ENCODE measurements around the gene TAS1R2.

The TAS1R2 gene

DNA sequence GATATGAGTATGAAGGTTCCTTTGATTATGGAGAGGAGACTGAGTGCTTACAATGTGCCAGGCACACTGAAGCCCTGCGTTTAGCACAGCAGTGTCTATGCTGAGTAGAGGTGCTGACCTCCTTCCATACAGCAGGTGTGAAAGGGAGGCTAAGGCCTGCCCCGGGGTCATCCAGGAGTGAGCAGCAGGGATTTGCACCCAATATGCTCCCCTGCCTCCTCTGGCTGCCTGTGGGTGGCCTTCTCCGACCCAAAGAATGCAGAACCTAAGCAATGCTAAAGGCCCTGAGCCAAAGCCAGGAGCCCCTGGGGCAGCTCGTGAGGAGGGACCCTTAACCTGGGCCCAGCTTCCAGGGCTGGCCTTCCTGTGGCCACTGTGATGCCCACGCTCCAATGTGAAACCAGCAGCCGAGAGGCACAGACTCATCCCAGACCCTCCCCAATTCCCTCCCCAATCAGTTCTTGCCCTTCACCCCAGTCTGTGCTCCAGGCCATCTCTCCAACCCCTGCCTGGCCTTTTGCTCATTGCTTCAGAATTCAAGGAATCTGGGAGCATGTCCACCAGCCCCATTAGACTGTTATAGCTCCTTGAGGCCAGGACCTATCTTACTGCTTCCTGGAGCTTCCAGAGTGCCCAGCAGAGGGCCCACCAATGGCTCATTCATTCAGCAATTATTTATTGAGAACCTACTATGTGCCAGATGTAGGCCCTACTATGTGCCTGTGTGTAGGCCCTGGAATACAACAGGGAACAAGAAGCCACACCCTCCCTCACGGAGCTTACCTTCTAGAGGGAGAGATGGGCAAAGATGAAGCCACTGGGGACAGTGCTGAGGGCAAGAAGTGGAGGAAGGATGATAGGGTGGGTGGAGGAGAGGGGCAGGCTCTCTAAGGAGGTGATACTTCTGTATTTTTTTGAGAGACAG lies 53.3 kb downstream of the TAS1R2 start:
- peaks cover 0 to 7% (median 5%) of the 10 kb centered on the region in 5 donors for H3K4me1 ChIP-seq (ENCODE audit: control insufficient read depth in 5 of 5, insufficient read depth in 5 of 5, low read length in 5 of 5)
- no peak overlapping the region for H3K4me3 ChIP-seq (ENCODE audit: low read depth in 1 of 5, low read length in 5 of 5)
- no peak overlapping the region for H3K9ac ChIP-seq (ENCODE audit: low read length in 5 of 5)
- peaks cover 0 to 23% (median 9%) of the 10 kb centered on the region in 5 donors for H3K27me3 ChIP-seq (ENCODE audit: control insufficient read depth in 5 of 5, insufficient read depth in 4 of 5, low read length in 5 of 5)
- H3K27ac ChIP-seq (ENCODE audit: low read depth, low read length), result no peak overlapping the region
- H3K36me3 ChIP-seq (ENCODE audit: control insufficient read depth in 5 of 5, insufficient read depth in 5 of 5, low read length in 5 of 5), result no peaks in the 10 kb centered on the region
- H3K9me3 ChIP-seq (ENCODE audit: control insufficient read depth in 5 of 5, low read length in 5 of 5), result no peaks in the 10 kb centered on the region

DNA sequence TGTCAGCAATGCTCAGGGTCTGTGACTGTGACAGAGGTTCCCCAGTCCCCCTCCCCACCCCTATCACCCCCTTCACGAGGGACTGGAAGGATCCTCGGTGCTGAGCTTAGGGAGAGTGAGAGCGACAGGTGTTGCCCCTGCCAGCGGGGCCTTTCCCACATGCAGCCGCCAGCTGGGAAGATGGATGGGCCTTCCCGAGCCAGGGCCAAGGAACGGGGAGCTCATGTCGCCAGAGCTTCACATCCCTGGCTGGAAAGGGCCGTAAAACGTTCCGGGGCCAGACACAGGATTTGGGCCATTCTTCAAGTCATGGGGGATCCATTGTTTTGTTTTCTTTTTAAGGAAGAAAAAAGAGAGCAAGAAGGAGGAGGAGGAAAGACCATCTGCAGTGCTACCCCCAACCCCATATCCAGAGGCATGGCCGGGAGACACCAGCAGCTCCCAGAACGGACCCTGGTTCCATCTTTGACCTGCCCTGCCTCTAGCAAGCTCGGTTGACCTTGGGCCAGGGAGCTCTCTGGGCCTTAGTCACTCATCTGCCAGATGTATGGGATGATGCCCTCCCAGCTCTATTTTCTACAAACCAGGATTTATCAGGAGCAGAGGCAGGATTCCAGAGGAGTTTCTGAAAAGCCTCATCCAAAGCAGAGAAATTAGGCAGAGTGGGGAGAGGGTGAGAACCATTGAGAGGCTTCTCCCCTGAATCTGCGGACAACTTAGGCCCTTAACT lies 54.1 kb downstream of the TAS1R2 start:
- peaks cover 0 to 23% (median 7%) of the 10 kb centered on the region in 5 donors for H3K27me3 ChIP-seq (ENCODE audit: control insufficient read depth in 5 of 5, insufficient read depth in 4 of 5, low read length in 5 of 5)
- no peak overlapping the region for H3K9ac ChIP-seq (ENCODE audit: low read length in 5 of 5)
- H3K36me3 ChIP-seq (ENCODE audit: control insufficient read depth in 5 of 5, insufficient read depth in 5 of 5, low read length in 5 of 5), result no peaks in the 10 kb centered on the region
- H3K4me3 ChIP-seq (ENCODE audit: low read depth in 1 of 5, low read length in 5 of 5), result no peak overlapping the region
- H3K27ac ChIP-seq (ENCODE audit: low read depth, low read length), result no peak overlapping the region
- no peaks in the 10 kb centered on the region for H3K9me3 ChIP-seq (ENCODE audit: control insufficient read depth in 5 of 5, low read length in 5 of 5)
- peaks cover 0 to 7% (median 5%) of the 10 kb centered on the region in 5 donors for H3K4me1 ChIP-seq (ENCODE audit: control insufficient read depth in 5 of 5, insufficient read depth in 5 of 5, low read length in 5 of 5)

DNA sequence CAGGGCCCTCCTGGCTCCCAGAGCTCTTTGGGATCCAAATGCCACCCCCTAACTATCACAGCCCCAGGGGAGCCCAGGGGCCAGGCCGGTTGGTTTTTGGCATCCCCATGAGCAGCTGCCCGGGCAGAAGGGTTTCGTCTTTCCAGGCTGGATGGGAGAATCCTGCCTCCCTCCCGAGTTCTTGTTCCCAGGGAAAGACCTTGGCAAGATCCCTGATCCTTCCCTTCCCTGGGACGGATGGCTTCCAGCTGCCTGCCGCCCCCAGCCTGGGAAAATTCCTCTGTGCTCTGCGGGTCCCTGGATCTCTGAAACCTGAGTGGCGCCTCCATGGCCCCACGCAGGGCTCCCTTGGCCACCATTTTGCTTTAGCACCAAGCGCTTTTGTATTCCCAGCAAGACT lies 55.6 kb downstream of the TAS1R2 start:
- Histone ChIP-seq H3K9me3 (ENCODE audit: control insufficient read depth in 5 of 5, low read length in 5 of 5) (no peaks in the 10 kb centered on the region), H3K27me3 (ENCODE audit: control insufficient read depth in 5 of 5, insufficient read depth in 4 of 5, low read length in 5 of 5) (peaks cover 0 to 23% (median 7%) of the 10 kb centered on the region in 5 donors), H3K4me3 (ENCODE audit: low read depth in 1 of 5, low read length in 5 of 5) (no peak overlapping the region), H3K27ac (ENCODE audit: low read depth, low read length) (no peak overlapping the region), H3K4me1 (ENCODE audit: control insufficient read depth in 5 of 5, insufficient read depth in 5 of 5, low read length in 5 of 5) (peaks cover 0 to 7% (median 5%) of the 10 kb centered on the region in 5 donors), H3K9ac (ENCODE audit: low read length in 5 of 5) (no peak overlapping the region), H3K36me3 (ENCODE audit: control insufficient read depth in 5 of 5, insufficient read depth in 5 of 5, low read length in 5 of 5) (no peaks in the 10 kb centered on the region)

DNA sequence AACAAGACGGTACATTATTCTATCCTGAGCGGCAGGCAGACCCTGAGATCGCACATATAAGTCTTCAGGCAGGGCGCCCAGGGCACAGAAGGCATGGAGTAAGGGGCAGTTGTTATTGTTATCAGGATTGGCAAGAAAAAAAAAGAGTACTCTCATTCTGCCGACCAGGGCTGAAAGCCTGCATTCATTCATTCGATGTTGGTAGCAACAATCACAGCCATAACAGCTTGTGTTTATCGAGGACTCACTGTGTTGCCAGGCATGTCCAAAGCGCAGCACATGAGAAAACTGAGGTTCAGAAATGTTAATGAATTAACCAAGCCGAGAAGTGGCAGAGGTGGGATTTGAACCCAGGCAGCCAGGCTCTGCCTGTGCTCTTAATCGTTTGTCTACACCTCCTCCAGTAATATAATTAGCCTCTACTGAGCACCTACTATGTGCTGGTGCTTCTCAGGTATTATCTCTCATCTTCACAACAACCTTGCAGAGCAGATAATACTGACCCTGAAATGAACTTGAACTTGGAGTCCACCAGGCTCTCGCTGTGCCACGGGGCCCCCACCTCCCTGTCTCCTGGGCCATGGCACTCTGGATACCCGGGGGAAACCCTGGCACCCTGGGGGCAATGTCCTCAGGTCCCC lies 56.2 kb downstream of the TAS1R2 start:
- Histone ChIP-seq H3K4me1 (ENCODE audit: control insufficient read depth in 5 of 5, insufficient read depth in 5 of 5, low read length in 5 of 5) (peaks cover 0 to 7% (median 5%) of the 10 kb centered on the region in 5 donors), H3K9ac (ENCODE audit: low read length in 5 of 5) (no peak overlapping the region), H3K9me3 (ENCODE audit: control insufficient read depth in 5 of 5, low read length in 5 of 5) (no peaks in the 10 kb centered on the region), H3K4me3 (ENCODE audit: low read depth in 1 of 5, low read length in 5 of 5) (no peak overlapping the region), H3K36me3 (ENCODE audit: control insufficient read depth in 5 of 5, insufficient read depth in 5 of 5, low read length in 5 of 5) (no peaks in the 10 kb centered on the region), H3K27me3 (ENCODE audit: control insufficient read depth in 5 of 5, insufficient read depth in 4 of 5, low read length in 5 of 5) (peaks cover 0 to 24% (median 7%) of the 10 kb centered on the region in 5 donors), H3K27ac (ENCODE audit: low read depth, low read length) (no peak overlapping the region)

DNA sequence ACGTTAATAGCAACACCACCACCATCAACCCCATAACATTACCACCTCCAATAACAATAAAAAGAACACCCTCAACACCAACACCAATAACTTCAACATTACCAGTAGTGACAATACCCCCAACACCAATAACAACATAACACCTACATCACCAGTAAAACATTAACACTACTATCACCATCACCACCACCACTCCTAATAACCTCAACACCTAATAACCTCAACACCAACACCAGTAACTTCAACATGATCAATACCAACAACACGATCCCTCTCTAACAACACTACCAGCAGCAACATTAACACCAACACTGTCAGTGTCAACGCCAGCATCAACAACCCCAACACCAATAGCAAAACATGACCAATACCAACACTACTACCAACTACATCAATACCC lies 57.2 kb downstream of the TAS1R2 start:
- peaks cover 0 to 19% (median 7%) of the 10 kb centered on the region in 5 donors for H3K27me3 ChIP-seq (ENCODE audit: control insufficient read depth in 5 of 5, insufficient read depth in 4 of 5, low read length in 5 of 5)
- H3K9ac ChIP-seq (ENCODE audit: low read length in 5 of 5), result no peak overlapping the region
- H3K4me3 ChIP-seq (ENCODE audit: low read depth in 1 of 5, low read length in 5 of 5), result no peak overlapping the region
- no peak overlapping the region for H3K27ac ChIP-seq (ENCODE audit: low read depth, low read length)
- peaks cover 0 to 7% (median 5%) of the 10 kb centered on the region in 5 donors for H3K4me1 ChIP-seq (ENCODE audit: control insufficient read depth in 5 of 5, insufficient read depth in 5 of 5, low read length in 5 of 5)
- H3K9me3 ChIP-seq (ENCODE audit: control insufficient read depth in 5 of 5, low read length in 5 of 5), result no peaks in the 10 kb centered on the region
- H3K36me3 ChIP-seq (ENCODE audit: control insufficient read depth in 5 of 5, insufficient read depth in 5 of 5, low read length in 5 of 5), result no peaks in the 10 kb centered on the region

DNA sequence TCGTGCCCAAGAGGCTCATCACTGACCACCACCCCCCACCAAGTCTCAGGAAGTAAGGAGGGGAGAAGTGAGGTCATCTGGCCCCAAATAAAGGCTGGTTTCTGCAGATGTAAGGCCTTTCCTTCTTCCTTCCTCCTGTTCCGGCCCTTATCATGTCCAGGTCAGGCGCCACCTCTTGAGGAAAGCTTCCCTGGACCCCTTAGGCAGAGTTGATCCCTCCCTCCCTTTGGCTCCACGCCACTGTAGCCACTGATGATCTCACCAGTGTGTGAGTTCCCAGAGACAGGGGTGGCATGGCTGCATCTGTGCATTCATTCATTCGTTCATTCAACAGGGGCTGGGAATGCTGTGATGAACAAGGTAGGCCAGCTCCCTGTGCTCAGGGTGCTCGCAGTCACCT lies 59.2 kb downstream of the TAS1R2 start:
- H3K9me3 ChIP-seq (ENCODE audit: control insufficient read depth in 5 of 5, low read length in 5 of 5), result no peaks in the 10 kb centered on the region
- no peak overlapping the region for H3K27ac ChIP-seq (ENCODE audit: low read depth, low read length)
- no peaks in the 10 kb centered on the region for H3K4me1 ChIP-seq (ENCODE audit: control insufficient read depth in 5 of 5, insufficient read depth in 5 of 5, low read length in 5 of 5)
- peaks cover 0 to 22% (median 9%) of the 10 kb centered on the region in 5 donors for H3K27me3 ChIP-seq (ENCODE audit: control insufficient read depth in 5 of 5, insufficient read depth in 4 of 5, low read length in 5 of 5)
- H3K4me3 ChIP-seq (ENCODE audit: low read depth in 1 of 5, low read length in 5 of 5), result no peak overlapping the region
- no peak overlapping the region for H3K9ac ChIP-seq (ENCODE audit: low read length in 5 of 5)
- no peaks in the 10 kb centered on the region for H3K36me3 ChIP-seq (ENCODE audit: control insufficient read depth in 5 of 5, insufficient read depth in 5 of 5, low read length in 5 of 5)

DNA sequence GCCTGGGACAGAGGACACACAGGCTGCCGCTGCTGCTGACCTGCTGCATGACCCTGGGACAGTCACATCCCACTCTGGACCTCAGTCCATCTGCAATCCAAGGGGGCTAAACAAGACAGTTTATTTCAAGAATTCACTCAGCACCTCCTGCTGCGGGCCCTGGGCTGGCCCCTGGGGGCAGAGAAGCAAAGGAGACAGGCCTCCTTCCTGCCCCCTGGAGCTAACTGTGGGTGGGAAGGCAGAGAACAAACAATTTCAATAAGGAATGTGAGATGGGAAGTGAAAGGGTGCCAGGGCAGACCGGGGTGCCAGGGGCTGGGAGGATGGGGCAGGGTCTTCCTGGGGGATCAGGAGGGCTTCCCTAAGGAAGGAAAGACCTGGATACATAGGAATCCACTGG lies 60.0 kb downstream of the TAS1R2 start:
- H3K4me1 ChIP-seq (ENCODE audit: control insufficient read depth in 5 of 5, insufficient read depth in 5 of 5, low read length in 5 of 5), result no peaks in the 10 kb centered on the region
- H3K4me3 ChIP-seq (ENCODE audit: low read depth in 1 of 5, low read length in 5 of 5), result no peak overlapping the region
- H3K36me3 ChIP-seq (ENCODE audit: control insufficient read depth in 5 of 5, insufficient read depth in 5 of 5, low read length in 5 of 5), result no peaks in the 10 kb centered on the region
- H3K9ac ChIP-seq (ENCODE audit: low read length in 5 of 5), result no peak overlapping the region
- H3K9me3 ChIP-seq (ENCODE audit: control insufficient read depth in 5 of 5, low read length in 5 of 5), result no peaks in the 10 kb centered on the region
- no peak overlapping the region for H3K27ac ChIP-seq (ENCODE audit: low read depth, low read length)
- H3K27me3 ChIP-seq (ENCODE audit: control insufficient read depth in 5 of 5, insufficient read depth in 4 of 5, low read length in 5 of 5), result peaks cover 0 to 21% (median 9%) of the 10 kb centered on the region in 5 donors

DNA sequence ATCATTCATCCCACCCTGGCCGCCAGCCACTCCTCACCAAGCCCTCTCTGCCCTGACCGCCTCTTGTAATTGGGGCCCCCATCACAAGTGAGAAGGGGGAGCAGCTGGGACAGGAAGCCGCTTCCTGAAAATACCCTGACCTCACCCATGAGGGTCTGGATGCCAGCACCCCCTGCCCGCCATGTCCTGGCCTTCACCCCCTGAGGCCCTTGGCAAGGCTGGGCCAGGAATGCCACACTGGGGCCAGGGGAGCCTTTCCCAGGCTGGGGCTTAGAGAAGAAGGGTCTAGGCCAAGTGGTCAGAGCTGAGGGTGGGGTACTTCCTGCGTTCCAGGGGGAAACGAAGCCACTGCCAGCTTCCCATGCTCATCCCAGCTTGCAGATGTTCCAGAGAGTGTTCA lies 60.5 kb downstream of the TAS1R2 start:
- no peaks in the 10 kb centered on the region for H3K36me3 ChIP-seq (ENCODE audit: control insufficient read depth in 5 of 5, insufficient read depth in 5 of 5, low read length in 5 of 5)
- H3K9ac ChIP-seq (ENCODE audit: low read length in 5 of 5), result no peak overlapping the region
- H3K27ac ChIP-seq (ENCODE audit: low read depth, low read length), result no peak overlapping the region
- no peaks in the 10 kb centered on the region for H3K4me1 ChIP-seq (ENCODE audit: control insufficient read depth in 5 of 5, insufficient read depth in 5 of 5, low read length in 5 of 5)
- H3K9me3 ChIP-seq (ENCODE audit: control insufficient read depth in 5 of 5, low read length in 5 of 5), result no peaks in the 10 kb centered on the region
- no peak overlapping the region for H3K4me3 ChIP-seq (ENCODE audit: low read depth in 1 of 5, low read length in 5 of 5)
- H3K27me3 ChIP-seq (ENCODE audit: control insufficient read depth in 5 of 5, insufficient read depth in 4 of 5, low read length in 5 of 5), result peaks cover 3 to 21% (median 9%) of the 10 kb centered on the region in 5 donors

DNA sequence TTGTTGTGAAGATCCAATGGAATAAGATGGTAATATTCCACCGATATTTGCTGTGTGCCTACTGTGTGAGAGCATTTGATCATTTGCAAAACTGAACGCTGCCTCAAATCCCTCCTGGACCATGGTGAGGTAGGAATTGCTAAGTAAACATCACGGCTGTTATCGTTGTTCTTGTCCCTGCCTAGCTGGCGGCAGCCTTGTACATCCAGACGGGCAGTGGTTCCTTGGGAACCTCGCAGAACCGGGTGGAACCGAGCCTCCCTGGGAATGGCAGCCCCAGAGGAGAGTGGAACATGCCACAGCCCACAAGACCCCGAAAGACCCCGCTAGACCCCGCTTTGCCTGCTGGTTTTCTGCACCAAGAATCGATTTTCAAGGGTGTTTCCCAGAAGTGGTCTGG lies 60.9 kb downstream of the TAS1R2 start:
- Histone ChIP-seq H3K4me3 (ENCODE audit: low read depth in 1 of 5, low read length in 5 of 5) (no peak overlapping the region), H3K36me3 (ENCODE audit: control insufficient read depth in 5 of 5, insufficient read depth in 5 of 5, low read length in 5 of 5) (no peaks in the 10 kb centered on the region), H3K27me3 (ENCODE audit: control insufficient read depth in 5 of 5, insufficient read depth in 4 of 5, low read length in 5 of 5) (peaks cover 6 to 22% (median 8%) of the 10 kb centered on the region in 5 donors), H3K4me1 (ENCODE audit: control insufficient read depth in 5 of 5, insufficient read depth in 5 of 5, low read length in 5 of 5) (no peaks in the 10 kb centered on the region), H3K9ac (ENCODE audit: low read length in 5 of 5) (no peak overlapping the region), H3K27ac (ENCODE audit: low read depth, low read length) (no peak overlapping the region), H3K9me3 (ENCODE audit: control insufficient read depth in 5 of 5, low read length in 5 of 5) (no peaks in the 10 kb centered on the region)
